Stimulated activated CD4-positive, alpha-beta T cell treated with anti-CD3 and anti-CD28 coated beads, Interleukin-4, amount 100 ng/mL, for 4 hours (primary cell): ENCODE results near the gene HMOX1.
"Not testable (repeated sequence)": the region's sequence is repeated elsewhere in the genome, so short reads cannot be mapped to it uniquely, and the experiment has no call there.

ENCODE experiments used
- DNase-seq, 2 experiments: peaks; one replicate each; pipeline ENCODE4 v3.0.0-alpha.2; 2020

HMOX1 gene

GRCh38 chr22:35437049-35437448, 56.2 kb downstream of the HMOX1 start:
- DNase-seq = no peak

- DNase-seq = not testable (repeated sequence)
Observed at GRCh38 chr22:35438673-35439364, 57.9 kb downstream of the HMOX1 start.

- no peak for DNase-seq
Observed at GRCh38 chr22:35439365-35439717, 58.4 kb downstream of the HMOX1 start.

GRCh38 chr22:35440129-35440528, 59.2 kb downstream of the HMOX1 start:
- DNase-seq = no peak

GRCh38 chr22:35441489-35442100, 60.7 kb downstream of the HMOX1 start:
- no peak for DNase-seq

GRCh38 chr22:35442471-35442870, 61.6 kb downstream of the HMOX1 start:
- no peak for DNase-seq

GRCh38 chr22:35443338-35443737, 62.4 kb downstream of the HMOX1 start:
- no peak for DNase-seq
